GM12873 (cell line): ENCODE results near the gene MTCH1.
A peak's percentile ranks its signal among the peaks of the same experiment; 100 is the strongest.

Experiments
- CTCF ChIP-seq: IDR thresholded peaks from 2 replicates; pipeline ENCODE4 v1.5.1; 2012; ENCODE audit warnings: low read depth, mild to moderate bottlenecking, moderate library complexity, low read length, control low read depth; ENCODE audit not compliant: insufficient read depth; ENCODE audit errors: missing control alignments

The MTCH1 gene

GRCh38 chr6:37006793-37007339 is 20.9 kb upstream of the MTCH1 start:
- TF ChIP-seq CTCF, result no peak

GRCh38 chr6:37005827-37006567 is 20.0 kb upstream of the MTCH1 start:
- no peak for TF ChIP-seq CTCF

- TF ChIP-seq CTCF, result no peak
Measured at GRCh38 chr6:37005061-37005810, 19.2 kb upstream of the MTCH1 start, which contains the start of gene FGD2. TSS of gene FGD2 (plus strand) at chr6:37005655. CDS start at chr6:37005818, 163 bp downstream.

- TF ChIP-seq CTCF, result peak; percentile 9
Measured at GRCh38 chr6:37004044-37004980, 18.3 kb upstream of the MTCH1 start.

- TF ChIP-seq CTCF, result no peak
Measured at GRCh38 chr6:36999751-37000125, 13.7 kb upstream of the MTCH1 start.

- TF ChIP-seq CTCF, result no peak
Measured at GRCh38 chr6:36999061-36999750, 13.2 kb upstream of the MTCH1 start.
